ENCODE results near the gene CFAP91.
A peak's percentile ranks its signal among the peaks of the same experiment; 100 is the strongest.

Gene CFAP91

DNA sequence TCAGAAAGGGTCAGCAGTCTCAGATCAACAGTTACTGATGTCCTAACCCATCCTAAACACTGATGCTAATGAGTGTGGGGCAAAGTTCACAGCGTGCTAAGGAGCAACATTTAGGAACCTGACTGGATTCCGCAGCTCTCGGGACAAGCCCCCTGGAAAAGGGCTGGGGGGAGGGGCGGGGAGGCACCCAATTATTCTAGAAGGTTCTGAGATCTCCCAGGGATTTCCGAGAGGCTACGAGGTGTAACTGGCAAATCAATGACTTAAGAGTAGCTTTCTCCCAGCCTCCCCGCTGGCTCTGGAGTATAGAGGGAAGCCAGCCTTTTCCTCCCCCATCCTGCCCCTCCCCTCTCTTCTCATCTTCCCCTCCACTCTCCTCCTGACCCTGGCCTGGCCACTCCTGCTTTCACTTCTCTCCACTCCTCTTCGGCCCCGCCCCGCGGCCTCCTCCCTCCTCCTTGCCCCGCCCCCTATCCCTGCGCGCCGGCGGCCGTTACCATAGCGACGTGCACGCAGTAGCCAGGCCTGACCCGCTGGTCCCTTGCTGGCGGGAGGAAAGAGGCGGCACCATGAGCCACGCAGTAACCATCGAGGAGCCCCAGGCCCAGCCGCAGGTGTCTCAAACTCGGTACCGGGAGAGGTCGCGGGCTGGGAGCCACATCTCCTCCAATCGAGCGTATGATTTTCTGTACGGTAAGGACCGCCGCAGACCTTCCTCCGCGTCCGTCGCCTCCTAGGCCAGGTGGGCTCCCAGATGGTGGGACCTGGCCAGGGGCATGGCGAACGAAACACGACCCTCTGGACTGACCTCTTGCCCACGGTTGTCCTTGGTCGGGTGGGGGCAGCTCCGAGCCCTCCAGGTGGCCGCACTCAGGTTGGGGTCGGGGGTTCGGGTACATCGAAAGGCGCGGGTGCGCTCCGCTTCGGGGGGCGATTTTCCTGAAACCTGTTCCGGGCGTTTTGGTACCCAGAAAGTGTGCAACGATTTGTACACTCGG, at the start of gene CFAP91:
Gene CFAP91 (plus strand): TSS at position 493 of the 998 bp plus-strand sequence. CDS start 77 bp downstream, at position 570.
- DNase-seq, result peak; percentile 89

DNA sequence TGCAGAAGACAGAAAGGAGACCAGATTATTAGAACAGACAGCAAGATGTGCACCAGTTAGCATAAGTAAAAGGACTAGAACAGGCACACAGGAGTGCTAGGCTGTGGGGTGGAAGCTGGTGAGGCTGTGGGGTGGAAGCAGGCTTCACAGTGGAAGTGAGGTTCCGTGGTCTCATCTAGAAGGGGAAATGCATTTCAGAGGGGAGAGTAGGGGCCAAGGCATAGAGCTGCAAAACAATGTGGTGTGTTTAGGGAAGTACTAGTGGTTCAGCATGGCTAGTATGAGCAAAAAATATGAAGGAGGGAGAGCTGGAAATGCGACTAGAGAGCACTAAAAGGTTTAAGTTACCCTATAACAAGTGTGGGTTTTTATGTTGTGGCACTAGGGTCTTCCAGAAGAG, 48.9 kb upstream of the CFAP91 start:
- no peak for DNase-seq

DNA sequence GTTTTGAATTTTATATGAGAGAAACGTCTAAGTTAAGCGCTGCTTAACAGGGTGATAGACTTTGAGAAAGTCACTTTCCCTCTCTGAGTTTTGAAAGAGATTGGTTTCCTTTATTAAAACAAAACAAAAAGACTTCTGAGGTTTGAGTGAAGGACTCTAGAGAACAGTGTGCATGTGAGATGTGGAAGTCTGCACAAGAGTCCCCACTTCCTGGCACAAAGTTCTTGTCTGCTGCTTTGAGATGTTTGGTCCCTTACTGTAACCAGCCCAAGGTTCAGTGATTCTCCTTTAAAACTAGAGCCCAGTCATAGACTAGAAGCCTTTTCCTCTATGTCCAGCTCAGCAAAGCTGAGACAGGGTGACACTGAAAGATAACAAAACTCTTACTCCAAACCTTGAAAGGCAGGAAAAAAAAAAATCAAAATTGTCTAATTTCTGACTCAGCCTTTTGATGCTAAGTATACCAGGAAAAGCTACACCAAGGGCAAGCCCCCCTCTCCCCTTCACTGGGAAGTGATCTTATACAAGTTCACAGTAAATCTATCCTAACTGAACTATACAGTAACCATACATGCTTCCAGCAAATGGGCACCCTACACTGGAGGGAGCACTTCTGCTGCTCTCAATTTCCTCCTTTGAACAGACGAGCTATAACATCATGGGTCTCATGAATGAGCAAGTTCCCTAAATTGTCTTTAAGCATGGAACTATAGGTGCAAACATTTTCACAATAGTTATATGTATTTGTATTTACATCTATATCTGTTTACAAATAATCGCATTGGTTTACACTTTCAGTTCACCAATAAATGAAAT, 44.7 kb upstream of the CFAP91 start:
- DNase-seq, result no peak

DNA sequence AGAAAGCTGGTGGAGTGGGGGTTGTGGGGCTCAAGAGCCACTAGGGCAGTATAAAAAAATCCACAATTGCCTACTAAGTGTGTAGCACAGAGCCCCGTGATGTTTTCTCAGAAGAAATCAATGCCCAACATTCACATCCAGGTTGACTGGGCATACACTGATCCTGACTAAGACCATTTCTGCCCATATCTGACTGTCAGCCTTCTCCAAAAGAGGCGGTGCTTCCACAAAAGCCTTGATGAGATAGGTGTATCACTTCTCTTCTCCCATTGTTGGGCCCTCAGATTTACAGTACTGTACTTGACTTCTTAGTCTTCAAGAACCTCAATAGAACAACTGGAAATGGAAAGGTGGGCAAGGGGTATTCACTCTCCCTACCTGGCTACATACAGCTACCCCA, 43.8 kb upstream of the CFAP91 start:
- DNase-seq, result no peak

DNA sequence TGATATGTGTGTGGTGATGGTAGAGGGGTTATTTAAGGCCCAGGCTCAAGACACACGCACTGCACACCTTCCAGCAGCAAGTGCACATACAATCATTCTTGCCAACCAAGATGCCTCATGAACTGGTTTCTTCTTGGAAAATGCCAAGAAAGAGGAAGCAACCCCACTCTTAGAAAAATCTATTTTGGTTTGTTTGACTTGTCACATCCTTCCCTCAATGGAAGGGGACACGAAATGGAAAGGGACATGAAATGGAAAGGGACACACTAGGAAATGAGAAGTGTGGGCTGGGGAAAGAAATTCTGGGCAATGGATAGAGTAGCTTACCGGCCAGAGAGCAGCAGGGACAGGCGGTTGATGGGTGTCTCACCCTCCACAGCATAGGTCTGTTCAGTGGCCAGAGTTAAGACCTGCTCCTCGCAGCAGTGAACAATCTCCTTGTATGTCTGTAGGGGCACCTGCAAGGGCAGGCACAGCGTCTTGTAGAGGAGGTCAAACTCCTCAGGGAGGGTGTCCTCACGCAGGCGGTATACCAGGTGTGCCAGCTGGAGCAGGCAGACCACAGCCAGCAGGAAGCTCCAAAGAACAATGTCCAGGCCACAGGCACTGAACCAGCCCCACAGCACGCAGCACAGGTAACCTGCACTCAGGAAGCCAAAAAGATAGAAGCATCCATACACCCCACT, 43.1 kb upstream of the CFAP91 start:
- DNase-seq, result no peak

DNA sequence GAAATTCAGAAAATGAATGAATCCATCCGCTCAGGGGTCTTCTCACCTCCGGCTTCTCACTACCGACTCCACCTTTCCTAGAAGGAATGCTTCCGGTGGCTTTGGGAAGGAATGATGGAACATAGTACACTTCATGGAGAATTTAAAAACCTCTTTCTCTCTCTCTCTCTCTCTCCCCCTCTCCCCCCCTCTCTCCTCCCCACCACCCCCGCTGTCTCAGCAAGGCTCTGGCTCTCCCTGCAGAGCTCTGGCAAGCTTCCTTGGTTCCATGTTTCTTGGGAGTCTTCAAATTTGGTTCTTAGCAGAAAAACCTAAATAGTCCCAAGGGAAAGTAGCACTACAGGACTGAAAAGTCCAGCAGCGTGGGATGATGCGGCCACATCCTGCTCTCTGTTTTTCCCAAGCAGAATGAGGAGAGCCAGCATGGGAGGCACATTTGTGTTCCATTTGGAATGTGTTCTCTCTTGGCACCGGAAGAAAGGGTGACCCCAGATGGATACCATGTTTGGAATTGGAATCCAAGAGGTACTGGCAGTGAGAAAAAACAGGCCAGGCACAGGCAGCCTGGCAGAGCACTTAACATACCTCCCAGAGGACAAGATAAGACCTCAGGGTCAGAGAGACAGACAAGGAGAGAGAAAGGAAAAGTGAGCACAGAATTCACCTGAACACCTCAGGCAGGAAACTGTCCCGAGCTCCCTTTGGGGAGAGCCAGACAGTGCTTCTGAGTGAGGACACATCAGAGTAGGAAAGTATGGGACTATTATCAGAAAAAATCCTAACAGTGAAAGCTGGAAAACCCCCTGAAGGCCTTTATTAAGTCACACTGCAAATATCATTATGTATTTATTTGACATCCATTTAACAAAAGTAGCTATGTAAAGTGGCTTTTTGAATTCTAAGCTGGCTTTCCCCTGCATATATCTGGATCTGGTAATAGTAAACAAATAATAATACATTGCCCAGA, 42.1 kb upstream of the CFAP91 start, which contains the start of gene POPDC2:
Gene POPDC2 (minus strand): TSS at position 116 of the 967 bp plus-strand sequence. CDS start 166 bp downstream, outside the sequence.
- no peak for DNase-seq

DNA sequence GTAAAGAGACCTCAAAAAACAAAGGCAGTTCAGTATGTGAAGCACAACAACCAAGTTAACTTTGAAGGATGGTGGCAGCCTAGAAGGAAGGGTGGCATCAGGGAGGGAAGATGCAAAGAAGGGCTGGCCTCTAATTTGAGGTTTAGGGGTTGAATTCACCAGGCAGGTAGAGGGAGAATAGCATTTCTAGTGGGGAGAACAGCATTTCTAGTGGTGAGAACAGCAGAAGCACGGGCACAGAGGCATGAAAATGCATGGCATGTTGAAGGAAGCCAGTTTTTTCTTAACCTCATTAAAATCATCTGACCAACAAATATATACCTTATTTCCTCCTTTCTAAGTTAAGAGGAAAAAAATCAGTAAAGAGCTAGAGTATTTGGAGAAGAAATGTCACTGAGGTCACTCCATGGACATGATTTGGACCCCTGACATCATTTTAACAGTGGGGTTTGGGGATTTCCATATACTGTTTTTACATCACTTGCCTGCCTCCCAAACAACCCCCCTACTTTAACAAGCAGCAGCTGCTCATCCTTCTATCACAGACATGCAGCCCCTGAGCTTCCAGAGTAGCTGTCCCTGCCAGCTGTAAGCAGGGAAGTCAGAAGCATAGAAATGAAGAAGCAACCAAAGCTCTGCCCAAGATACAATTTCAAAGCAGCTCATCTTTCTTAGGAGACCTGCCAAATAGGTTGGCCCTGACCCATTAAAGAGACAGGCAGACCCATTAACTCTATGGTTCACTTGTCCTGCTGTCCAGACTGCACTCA, 40.0 kb upstream of the CFAP91 start:
- DNase-seq, result no peak

DNA sequence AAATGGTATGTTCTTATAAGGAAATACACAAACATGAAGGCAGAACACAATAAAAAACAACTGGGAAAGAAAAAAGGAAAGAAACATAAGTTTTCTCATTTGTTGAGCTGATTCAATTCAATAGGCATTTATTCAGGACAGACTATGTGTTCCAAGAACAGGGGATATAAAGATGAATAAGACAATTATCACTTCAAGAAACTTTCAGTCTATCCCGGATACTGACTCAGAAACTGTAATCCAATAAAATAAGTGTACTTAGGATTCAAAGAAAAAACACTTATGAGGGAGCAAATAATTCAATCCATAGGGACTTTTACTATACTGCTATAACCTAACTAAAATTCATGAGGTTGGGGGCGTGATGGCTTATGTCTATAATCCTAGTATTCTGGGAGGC, 38.9 kb upstream of the CFAP91 start:
- no peak for DNase-seq

DNA sequence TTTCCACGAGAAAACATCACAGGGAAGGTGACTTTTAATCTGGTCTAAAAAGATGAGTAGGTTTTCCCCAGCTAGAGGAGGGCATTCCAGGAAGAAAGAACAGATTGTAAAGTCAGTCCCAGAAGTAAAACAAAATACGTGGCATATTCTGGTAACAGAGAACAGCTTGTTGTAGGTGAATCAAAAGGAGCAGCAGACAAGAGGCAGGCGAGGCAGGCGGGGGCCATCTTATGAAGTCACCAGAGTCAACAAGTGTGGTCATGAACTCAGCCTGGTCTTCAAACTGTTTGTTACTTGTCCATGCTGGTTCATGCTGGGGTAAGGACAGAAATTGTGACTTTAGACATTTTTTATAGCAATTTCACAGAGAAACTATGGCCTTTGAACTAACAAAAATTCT, 38.5 kb upstream of the CFAP91 start:
- no peak for DNase-seq

DNA sequence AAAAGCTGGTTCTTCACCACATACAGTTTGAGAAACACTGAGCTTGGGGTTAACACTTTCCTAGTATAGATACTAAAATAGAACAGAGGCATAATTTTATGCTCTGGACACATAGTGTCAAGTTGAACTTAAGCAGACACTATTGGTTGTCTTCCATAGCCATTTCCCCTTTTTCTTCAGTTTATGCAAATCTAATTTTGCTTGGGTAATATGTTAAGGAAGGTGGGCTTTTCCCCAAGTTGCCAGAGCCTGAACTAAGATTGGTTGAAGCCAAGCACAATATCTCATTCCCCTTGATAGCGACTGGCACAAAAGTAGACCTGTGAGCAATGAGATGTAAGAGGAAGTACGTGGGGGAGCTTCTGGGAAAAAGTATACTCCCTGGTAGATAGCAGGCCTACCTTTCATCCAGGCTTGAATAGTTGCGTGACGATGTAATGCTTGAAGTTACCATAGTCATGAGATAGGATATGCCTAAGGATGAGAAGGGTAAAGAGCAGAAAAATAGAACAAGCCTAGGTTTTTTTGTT, 37.9 kb upstream of the CFAP91 start:
- DNase-seq, result no peak

DNA sequence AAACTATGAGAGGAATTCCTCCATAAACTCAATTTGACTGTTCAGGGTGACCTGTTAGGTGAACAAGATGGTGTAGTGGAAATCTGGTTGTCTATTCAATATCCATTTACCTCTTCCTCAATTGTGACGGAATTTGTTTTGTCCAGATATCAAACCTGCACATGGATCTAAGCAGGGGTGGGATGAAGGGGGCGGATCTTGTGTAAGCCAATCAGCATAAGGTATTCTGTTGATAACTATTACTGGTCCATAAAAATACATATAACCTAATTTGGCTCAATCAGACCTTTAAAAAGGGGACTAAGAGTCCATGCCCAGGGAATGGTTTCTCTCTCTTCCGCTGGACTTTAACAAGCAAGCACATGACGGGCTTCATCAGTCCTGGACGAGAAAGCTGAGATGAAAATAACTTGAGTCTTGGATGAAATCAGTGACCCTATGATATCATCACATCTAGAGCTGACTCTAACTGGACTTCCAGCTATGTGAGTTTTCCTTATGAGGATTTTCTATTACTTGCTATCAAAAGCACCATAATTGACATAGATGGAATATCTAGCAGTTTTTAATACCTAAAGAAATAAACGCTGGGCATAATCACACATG, 36.8 kb upstream of the CFAP91 start:
- DNase-seq, result no peak

DNA sequence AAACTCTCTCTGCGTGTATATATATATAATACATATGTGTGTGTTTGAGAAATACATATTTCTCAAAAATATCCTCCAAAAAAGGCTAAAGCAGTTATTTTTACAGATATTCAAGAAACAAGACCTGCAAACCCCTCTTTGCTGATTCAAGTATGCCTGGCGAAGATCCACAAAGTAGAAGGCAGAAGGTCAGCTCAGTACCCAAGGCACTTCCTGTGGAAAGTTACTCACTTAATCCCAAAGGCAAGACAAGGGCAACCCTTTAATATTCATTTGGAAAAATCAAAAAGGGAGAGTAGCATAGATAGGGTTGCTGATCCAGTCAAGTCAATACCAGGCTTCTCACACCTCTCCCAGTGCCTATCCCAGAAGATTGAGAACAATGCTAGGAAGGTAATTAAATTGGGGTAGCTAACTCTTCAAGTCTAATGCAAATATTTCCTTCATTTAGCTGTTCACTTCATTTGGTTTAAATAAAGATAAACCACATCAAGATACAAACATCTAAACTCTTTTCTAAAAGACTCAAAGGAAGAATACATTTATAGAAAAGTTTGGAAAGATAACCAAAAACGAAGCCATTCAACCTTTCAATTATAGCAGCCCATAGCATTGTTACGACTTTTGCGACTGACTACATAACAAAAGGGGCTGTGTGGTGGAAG, 32.8 kb upstream of the CFAP91 start:
- DNase-seq, result no peak

DNA sequence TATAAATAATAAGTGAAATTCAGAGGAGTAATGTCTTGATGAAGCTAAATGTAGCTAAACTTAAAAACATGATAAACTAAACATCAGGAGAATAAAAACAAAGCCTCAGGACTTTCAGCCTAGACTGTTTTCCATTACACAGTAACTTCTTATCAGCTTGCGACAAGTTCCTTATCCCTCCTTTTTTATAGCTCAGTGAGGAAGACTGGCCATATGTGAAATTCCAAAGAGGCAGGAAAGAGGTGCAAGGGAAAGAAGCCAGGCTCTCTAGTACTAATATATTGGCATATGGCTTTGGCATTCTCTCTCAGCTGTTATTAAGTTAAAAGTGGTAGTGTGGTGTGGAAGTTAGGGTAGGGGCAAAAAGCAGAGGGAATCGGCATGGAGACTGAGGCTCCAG, 30.0 kb upstream of the CFAP91 start:
- no peak for DNase-seq

DNA sequence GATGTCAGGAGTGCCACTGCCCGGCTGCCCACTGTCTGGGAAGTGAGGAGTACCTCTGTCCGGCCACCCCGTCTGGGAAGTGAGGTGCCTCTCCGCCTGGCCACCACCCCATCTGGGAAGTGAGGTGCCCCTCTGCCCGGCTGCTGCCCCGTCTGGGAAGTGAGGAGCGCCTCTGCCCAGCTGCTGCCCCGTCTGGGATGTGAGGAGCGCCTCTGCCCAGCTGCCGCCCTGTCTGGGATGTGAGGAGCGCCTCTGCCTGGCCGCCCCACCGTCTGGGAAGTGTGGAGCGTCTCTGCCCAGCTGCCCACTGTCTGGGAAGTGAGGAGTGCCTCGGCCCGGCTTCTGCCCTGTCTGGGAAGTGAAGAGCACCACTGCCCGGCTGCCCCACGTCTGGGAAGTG, 28.9 kb upstream of the CFAP91 start:
- DNase-seq, result no peak

DNA sequence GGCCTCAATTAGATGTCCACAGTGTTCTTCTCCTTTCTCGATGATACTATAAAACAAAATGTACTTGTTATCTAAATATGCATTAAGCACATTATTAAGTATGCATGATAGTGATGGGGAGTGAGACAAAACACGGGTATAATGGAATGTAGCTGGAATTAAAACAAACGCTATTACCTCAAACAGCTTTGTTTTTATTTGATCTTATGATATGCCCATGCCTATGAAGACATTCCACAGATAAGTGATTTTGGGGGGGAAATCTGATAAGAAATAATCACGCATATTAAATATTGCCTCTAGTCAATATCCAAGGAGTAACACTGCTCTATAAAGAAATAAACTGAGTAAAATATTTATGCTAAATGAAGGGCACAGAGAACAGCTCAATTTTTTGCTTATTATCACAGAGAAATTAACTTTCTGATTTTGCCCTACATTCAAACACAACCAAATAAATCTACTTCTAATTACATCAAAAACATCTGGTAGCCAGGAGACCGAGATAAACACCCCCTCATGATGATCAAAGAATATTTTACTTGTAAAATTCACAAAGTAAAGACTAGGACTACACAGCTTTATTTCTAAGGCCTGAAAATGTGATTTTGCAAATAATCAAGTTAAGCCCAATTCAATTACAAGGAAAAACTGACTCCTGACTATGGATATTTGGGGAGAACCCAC, 27.5 kb upstream of the CFAP91 start:
- DNase-seq, result no peak

DNA sequence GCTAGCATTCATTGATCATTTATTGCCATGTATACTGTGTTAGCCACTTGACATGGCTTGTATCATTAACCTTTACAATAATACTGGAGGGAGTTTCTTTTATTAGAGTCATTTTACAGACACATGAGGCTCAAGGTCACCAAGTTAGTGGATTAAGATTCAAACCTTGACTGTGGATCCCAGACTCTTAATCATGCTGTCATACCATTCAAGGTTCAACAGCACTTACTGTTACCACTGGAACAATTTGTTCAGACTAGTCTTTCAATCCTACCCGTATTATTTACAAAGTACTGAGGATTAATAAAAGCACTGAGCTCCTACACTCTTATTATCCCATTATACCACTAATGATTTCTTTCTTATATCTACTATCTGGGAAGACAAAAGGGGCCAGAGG, 26.8 kb upstream of the CFAP91 start:
- DNase-seq, result no peak

DNA sequence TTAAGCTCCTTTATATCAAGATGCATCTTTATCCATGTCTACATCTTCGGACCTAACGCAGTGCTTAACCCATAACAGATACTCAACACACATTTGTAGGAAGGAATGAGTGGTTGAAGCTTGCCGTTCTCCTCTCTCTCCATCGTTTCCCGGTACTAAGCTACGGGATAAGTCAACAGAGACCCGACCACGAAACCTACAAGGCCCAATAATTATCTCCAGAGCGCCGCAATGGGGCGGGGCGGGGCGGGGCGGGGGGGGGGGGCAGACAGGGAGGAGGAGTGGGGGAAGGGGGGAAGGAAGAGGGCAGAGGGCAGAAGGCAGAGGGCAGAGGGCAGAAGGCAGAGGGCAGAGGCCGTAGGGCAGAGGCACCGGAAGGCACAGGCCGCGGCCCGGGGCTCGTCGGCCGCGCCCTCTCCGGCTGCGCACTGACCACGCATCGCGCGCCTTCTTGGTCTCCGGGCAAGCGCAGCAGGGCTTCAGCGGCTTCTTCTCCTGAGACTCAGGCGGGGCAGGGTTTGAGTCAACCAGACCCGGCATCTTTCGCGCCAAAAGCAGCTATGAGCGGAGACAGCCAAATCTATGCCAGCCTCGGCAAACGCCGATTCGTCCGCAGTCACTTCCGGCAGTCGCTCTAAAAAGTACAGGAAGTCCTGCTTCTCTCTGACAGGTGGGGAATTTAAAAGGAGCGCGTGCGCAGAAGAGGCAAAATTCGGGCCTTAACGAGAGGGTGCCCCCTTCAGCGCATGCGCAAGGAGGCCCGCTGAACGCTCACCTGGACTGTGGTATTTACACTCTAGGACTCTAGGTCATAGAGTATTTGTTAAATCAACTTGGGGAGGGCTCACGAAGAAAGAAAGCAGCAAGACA, 25.8 kb upstream of the CFAP91 start, which contains the start of gene COX17:
Gene COX17 (minus strand): TSS at position 636 of the 870 bp plus-strand sequence. CDS start 96 bp downstream, at position 540.
- peak; percentile 94 to 95 for DNase-seq

DNA sequence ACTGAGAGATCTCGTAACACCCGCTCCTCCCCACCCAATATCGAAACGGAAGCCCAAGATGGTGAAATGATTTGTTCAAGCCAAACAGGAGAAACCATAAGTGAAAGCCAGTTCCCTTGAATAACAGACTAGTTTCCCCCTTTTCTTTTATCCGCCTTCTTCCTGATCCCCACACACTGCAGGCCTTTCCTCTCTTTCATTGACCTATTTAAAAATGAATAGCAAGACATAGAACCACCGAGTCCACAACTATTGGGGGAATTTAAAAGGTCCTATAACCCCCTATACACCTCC, 25.2 kb upstream of the CFAP91 start:
- no peak for DNase-seq

Measured in activated T-cell treated with anti-CD3 and anti-CD28 coated beads, Interleukin-2, amount 50 U/mL, for 48 hours (primary cell).